ENCODE data around the gene LGALS8. TPM values are rescaled to one million over a fixed set of nuclear protein-coding genes. Genes with fewer than 3 reads are reported as not detected.

The LGALS8 gene
- total RNA-seq, 1 donor from 2014 or later = 47.3 TPM

- DNase-seq (ENCODE audit: low read depth) = no peak
- H3K4me3 ChIP-seq (ENCODE audit: low read depth, low read length) = no peak overlapping the region
- TF ChIP-seq CTCF (conservative IDR thresholded peaks at IDR 0.05; ENCODE audit: low read depth, low read length) = no peak
Observed at GRCh38 chr1:236552901-236553300, 29.1 kb downstream of the LGALS8 start.

GRCh38 chr1:236553370-236553769, 29.6 kb downstream of the LGALS8 start:
- DNase-seq (ENCODE audit: low read depth) = no peak
- H3K4me3 ChIP-seq (ENCODE audit: low read depth, low read length) = no peak overlapping the region
- TF ChIP-seq CTCF (conservative IDR thresholded peaks at IDR 0.05; ENCODE audit: low read depth, low read length) = no peak

- no peak for DNase-seq (ENCODE audit: low read depth)
- H3K4me3 ChIP-seq (ENCODE audit: low read depth, low read length) = no peak overlapping the region
- TF ChIP-seq CTCF (conservative IDR thresholded peaks at IDR 0.05; ENCODE audit: low read depth, low read length) = no peak
Observed at GRCh38 chr1:236556606-236557005, 32.8 kb downstream of the LGALS8 start.

- no peak overlapping the region for H3K4me3 ChIP-seq (ENCODE audit: low read depth, low read length)
- DNase-seq (ENCODE audit: low read depth) = no peak
- TF ChIP-seq CTCF (conservative IDR thresholded peaks at IDR 0.05; ENCODE audit: low read depth, low read length) = no peak
Observed at GRCh38 chr1:236558081-236558480, 34.3 kb downstream of the LGALS8 start.

GRCh38 chr1:236558846-236559245, 35.1 kb downstream of the LGALS8 start:
- H3K4me3 ChIP-seq (ENCODE audit: low read depth, low read length) = no peak overlapping the region
- TF ChIP-seq CTCF (conservative IDR thresholded peaks at IDR 0.05; ENCODE audit: low read depth, low read length) = no peak
- DNase-seq (ENCODE audit: low read depth) = no peak

GRCh38 chr1:236560213-236560771, 36.5 kb downstream of the LGALS8 start:
- TF ChIP-seq CTCF (conservative IDR thresholded peaks at IDR 0.05; ENCODE audit: low read depth, low read length) = peak; percentile 4
- H3K4me3 ChIP-seq (ENCODE audit: low read depth, low read length) = no peak overlapping the region
- DNase-seq (ENCODE audit: low read depth) = no peak

- no peak overlapping the region for H3K4me3 ChIP-seq (ENCODE audit: low read depth, low read length)
- no peak for TF ChIP-seq CTCF (conservative IDR thresholded peaks at IDR 0.05; ENCODE audit: low read depth, low read length)
Observed at GRCh38 chr1:236561976-236562375, 38.2 kb downstream of the LGALS8 start.

More at GRCh38 chr1:236561976-236562375, 38.2 kb downstream of the LGALS8 start:
- no peak for DNase-seq (ENCODE audit: low read depth)
